Upper lobe of left lung (tissue), 6 donors: Measurements from ENCODE around the gene SLC16A11. TPM values are rescaled to one million over a fixed set of nuclear protein-coding genes. Genes with fewer than 3 reads are reported as not detected.

Experiments
- ATAC-seq, 2 donors: fragments of 200-7000 bp; cut with Tn5 transposase; one replicate each; pipeline ENCODE4 v1.9.1; 2022; ENCODE audit warnings: mild to moderate bottlenecking in 2 of 2, moderate library complexity in 2 of 2; ENCODE audit not compliant: low FRiP score in 2 of 2
- DNase-seq, 2 donors: peaks; one replicate each; pipeline ENCODE4 v3.0.0-alpha.2; 2019 to 2020
- H3K27ac ChIP-seq, 4 donors: fragments of 200-600 bp; sonication (generic); one replicate each; pipeline ENCODE4 v1.5.1; 2016 to 2019
- H3K27me3 ChIP-seq, 4 donors: fragments of 200-600 bp; sonication (generic); one replicate each; pipeline ENCODE4 v1.5.1; 2017 to 2019
- H3K36me3 ChIP-seq, 4 donors: fragments of 200-600 bp; sonication (generic); one replicate each; pipeline ENCODE4 v1.5.1; 2016 to 2019
- H3K4me1 ChIP-seq, 4 donors: fragments of 200-600 bp; sonication (generic); one replicate each; pipeline ENCODE4 v1.5.1; 2018 to 2019
- H3K4me3 ChIP-seq, 4 donors: fragments of 200-600 bp; sonication (generic); one replicate each; pipeline ENCODE4 v1.5.1; 2017 to 2019; ENCODE audit warnings: mild to moderate bottlenecking in 2 of 4, moderate library complexity in 1 of 4
- H3K9me3 ChIP-seq, 4 donors: fragments of 200-600 bp; sonication (generic); one replicate each; pipeline ENCODE4 v1.5.1; 2018 to 2019
- CTCF ChIP-seq, 6 experiments: fragments of 450-650 bp in 4 of 6; fragments of 200-600 bp in 2 of 6; sonication (generic) in 2 of 6; IDR thresholded peaks; one replicate each; pipeline ENCODE4 v1.5.1; 2016 to 2019; ENCODE audit warnings: antibody characterized with exemption in 6 of 6
- EP300 ChIP-seq, 4 donors: sonication (generic); formaldehyde crosslinking; IDR thresholded peaks; one replicate each; pipeline ENCODE4 v1.5.1; 2017; ENCODE audit warnings: antibody characterized with exemption in 4 of 4, control low read depth in 2 of 4
- POLR2A ChIP-seq, 4 donors: fragments of 450-650 bp; IDR thresholded peaks; one replicate each; pipeline ENCODE4 v1.5.1; 2016 to 2017; ENCODE audit warnings: antibody characterized with exemption in 4 of 4, mild to moderate bottlenecking in 2 of 4
- POLR2AphosphoS5 ChIP-seq, 2 donors: sonication (generic); formaldehyde crosslinking; IDR thresholded peaks; one replicate each; pipeline ENCODE4 v1.5.1; 2017; ENCODE audit warnings: antibody characterized with exemption in 2 of 2
- WGBS, 2 donors: methylation state at CpG; one replicate each; pipeline ENCODE4 v1.1.5; 2017 to 2018; 5-methylcytosine and 5-hydroxymethylcytosine counted together
- total RNA-seq, 6 donors: library from RNA; depleted of rRNA in 4 of 6; stranded (reverse); fragments of >200 nt in 4 of 6; gene quantifications; one replicate each; pipeline versions ENCODE4 v1.1.0 to v1.2.1, GENCODE V29; 2016 to 2021
- donor health status: DM: no; HTN: no; CAD: no; lungs with moderate emphysema.
- donor health status: DM: no; HTN: yes; CAD: no; lungs with severe emphysema.

SLC16A11 gene
- total RNA-seq, 6 donors from 2014 or later: 2.7 to 35.0 (median 6.1) TPM

GRCh38 chr17:7041607-7042500 is 2.0 kb downstream of the SLC16A11 start:
- ATAC-seq (no peak), DNase-seq (peak in 1 of 2 donors; percentile 83)
- Histone ChIP-seq H3K27me3 (peaks cover 0 to 23% (median 6%) of the 10 kb centered on the region in 4 donors), H3K9me3 (no peaks in the 10 kb centered on the region), H3K4me3 (peak overlapping the region in 3 of 4 donors; percentile 44 to 59 (median 55)), H3K36me3 (no peaks in the 10 kb centered on the region), H3K4me1 (peaks cover 33 to 63% (median 38%) of the 10 kb centered on the region in 4 donors), H3K27ac (peak overlapping the region; percentile 4 to 84 (median 50))
- WGBS, 2 donors: 50 to 57% methylated on average over 20 to 30 of the region's 43 CpGs
- no peak for TF ChIP-seq POLR2A (IDR thresholded peaks at IDR 0.05)
- no peak for TF ChIP-seq CTCF (IDR thresholded peaks at IDR 0.05)
- no peak for TF ChIP-seq POLR2AphosphoS5 (IDR thresholded peaks at IDR 0.05)

GRCh38 chr17:7039832-7040231 is 4.1 kb downstream of the SLC16A11 start:
- DNase-seq (no peak), ATAC-seq (no peak)
- WGBS, 2 donors: 92 to 97% methylated on average over 5 of the region's 5 CpGs
- no peak for TF ChIP-seq POLR2A (IDR thresholded peaks at IDR 0.05)
- TF ChIP-seq CTCF (IDR thresholded peaks at IDR 0.05): no peak
- TF ChIP-seq POLR2AphosphoS5 (IDR thresholded peaks at IDR 0.05): no peak
- TF ChIP-seq EP300 (IDR thresholded peaks at IDR 0.05): no peak
- Histone ChIP-seq H3K27ac (peak overlapping the region in 1 of 4 donors; percentile 77), H3K9me3 (no peaks in the 10 kb centered on the region), H3K4me3 (no peak overlapping the region), H3K27me3 (peaks cover 0 to 23% (median 6%) of the 10 kb centered on the region in 4 donors), H3K36me3 (no peaks in the 10 kb centered on the region), H3K4me1 (peaks cover 32 to 60% (median 39%) of the 10 kb centered on the region in 4 donors)

GRCh38 chr17:7038025-7038862 is 5.6 kb downstream of the SLC16A11 start:
- H3K27me3 ChIP-seq: peaks cover 0 to 15% (median 3%) of the 10 kb centered on the region in 4 donors
- H3K27ac ChIP-seq: peak overlapping the region in 2 of 4 donors; percentile 12 to 77
- no peaks in the 10 kb centered on the region for H3K36me3 ChIP-seq
- H3K4me3 ChIP-seq: no peak overlapping the region
- peaks cover 34 to 53% (median 35%) of the 10 kb centered on the region in 4 donors for H3K4me1 ChIP-seq
- no peaks in the 10 kb centered on the region for H3K9me3 ChIP-seq
- TF ChIP-seq EP300 (IDR thresholded peaks at IDR 0.05) (no peak), POLR2A (IDR thresholded peaks at IDR 0.05) (no peak), CTCF (IDR thresholded peaks at IDR 0.05) (no peak), POLR2AphosphoS5 (IDR thresholded peaks at IDR 0.05) (no peak)
- WGBS, 2 donors: 82 to 88% methylated on average over 16 to 18 of the region's 19 CpGs
- ATAC-seq: no peak
- no peak for DNase-seq

- peaks cover 20 to 38% (median 22%) of the 10 kb centered on the region in 4 donors for H3K4me1 ChIP-seq
- DNase-seq: peak; percentile 95 to 100
- H3K27me3 ChIP-seq: no peaks in the 10 kb centered on the region
- no peaks in the 10 kb centered on the region for H3K36me3 ChIP-seq
- WGBS, 2 donors: 0 to 1% methylated on average over 14 to 24 of the region's 52 CpGs
- TF ChIP-seq EP300 (IDR thresholded peaks at IDR 0.05) (peak in 1 of 4 donors; percentile 40), POLR2AphosphoS5 (IDR thresholded peaks at IDR 0.05) (peak; percentile 86 to 90), POLR2A (IDR thresholded peaks at IDR 0.05) (peak in 3 of 4 donors; percentile 40 to 87 (median 69)), CTCF (IDR thresholded peaks at IDR 0.05) (peak in 2 of 6 experiments; percentile 8 to 9)
- H3K4me3 ChIP-seq: peak within 1 kb of the TSS; percentile 59 to 88 (median 64)
- H3K27ac ChIP-seq: peak within 1 kb of the TSS; percentile 84 to 92 (median 88)
- no peaks in the 10 kb centered on the region for H3K9me3 ChIP-seq
- peak; percentile 97 to 98 for ATAC-seq
These were observed 8.1 kb downstream of the SLC16A11 start, which contains the start of gene SLC16A13 for GRCh38 chr17:7035591-7036368. Gene SLC16A13 (plus strand): TSS chr17:7036015. CDS start chr17:7036383, 368 bp downstream.
